IMR-90 (cell line): ENCODE data around the gene NBPF3. TPM values are rescaled to one million over a fixed set of nuclear protein-coding genes. Genes with fewer than 3 reads are reported as not detected.

Experiments
- ATAC-seq: fragments of 200-7000 bp; cut with Tn5 transposase; 2 replicates; pipeline ENCODE4 v1.9.1; 2020; ENCODE audit warnings: low read depth, mild to moderate bottlenecking, moderate library complexity
- BruUV-seq: library from RNA; stranded (reverse); fragments of 400-500 nt; replicated peaks from 2 replicates; lab custom pipeline; 2021; lab: Mats Ljungman, UMichigan
- CTCF ChIA-PET: fragments of 300-600 bp; formaldehyde crosslinking; extraction: SDS; loops from one replicate; lab custom pipeline; 2021; ENCODE audit warnings: antibody characterized with exemption; lab: Yijun Ruan, JAX
- POLR2A ChIA-PET: fragments of 300-600 bp; sonication (Branson Sonifier 250); formaldehyde crosslinking; loops from one replicate; lab custom pipeline; 2022; ENCODE audit warnings: antibody characterized with exemption; ENCODE audit not compliant: unreplicated experiment; lab: Charles Lee
- DNase-seq: peaks from one replicate; pipeline ENCODE4 v3.0.0; 2013
- H2AFZ ChIP-seq: replicated peaks from 2 replicates; pipeline ENCODE3; 2013; ENCODE audit warnings: low read length, mild to moderate bottlenecking; ENCODE audit not compliant: poor library complexity
- H2AK5ac ChIP-seq: 2 replicates; pipeline ENCODE4 v1.6.1; 2013; ENCODE audit warnings: low read depth, low read length, inconsistent platforms
- H2AK9ac ChIP-seq: replicated peaks from 2 replicates; pipeline ENCODE3; 2013; ENCODE audit warnings: mild to moderate bottlenecking, low read depth, low read length, moderate library complexity; ENCODE audit not compliant: poor library complexity
- H2BK120ac ChIP-seq: 2 replicates; pipeline ENCODE4 v1.6.1; 2013; ENCODE audit warnings: low read depth, low read length, inconsistent platforms
- H2BK15ac ChIP-seq: 3 replicates; pipeline ENCODE4 v1.6.1; 2013; ENCODE audit warnings: low read depth, low read length, inconsistent platforms
- H2BK20ac ChIP-seq: 2 replicates; pipeline ENCODE4 v1.6.1; 2013; ENCODE audit warnings: low read depth, mild to moderate bottlenecking, inconsistent platforms, low read length, moderate library complexity
- H2BK5ac ChIP-seq: 2 replicates; pipeline ENCODE4 v1.6.1; 2013; ENCODE audit warnings: mild to moderate bottlenecking, low read depth, low read length, inconsistent platforms; ENCODE audit not compliant: poor library complexity, severe bottlenecking
- H3K14ac ChIP-seq: replicated peaks from 2 replicates; pipeline ENCODE4 v1.6.1; 2013; ENCODE audit warnings: low read depth, low read length, inconsistent platforms
- H3K18ac ChIP-seq: 2 replicates; pipeline ENCODE4 v1.6.1; 2013; ENCODE audit warnings: low read depth, low read length, control low read depth
- H3K23ac ChIP-seq: 2 replicates; pipeline ENCODE4 v1.6.1; 2013; ENCODE audit warnings: low read depth, low read length, inconsistent platforms
- H3K27ac ChIP-seq: 2 replicates; pipeline ENCODE4 v1.5.1; 2013; ENCODE audit warnings: mild to moderate bottlenecking, control low read depth, low read length; ENCODE audit not compliant: insufficient read depth
- H3K27me3 ChIP-seq: 2 replicates; pipeline ENCODE4 v1.6.1; 2013; ENCODE audit warnings: low read length; ENCODE audit not compliant: control insufficient read depth, insufficient read depth
- H3K36me3 ChIP-seq: 2 replicates; pipeline ENCODE4 v1.6.1; 2013; ENCODE audit warnings: low read length, mixed read lengths; ENCODE audit not compliant: control insufficient read depth, insufficient read depth
- H3K4ac ChIP-seq: 2 replicates; pipeline ENCODE4 v1.6.1; 2013; ENCODE audit warnings: low read depth, low read length, inconsistent platforms
- H3K4me1 ChIP-seq: 2 replicates; pipeline ENCODE4 v1.6.1; 2013; ENCODE audit warnings: low read length, mixed read lengths; ENCODE audit not compliant: control insufficient read depth, insufficient read depth
- H3K4me2 ChIP-seq: 2 replicates; pipeline ENCODE4 v1.6.1; 2013; ENCODE audit warnings: low read depth, mild to moderate bottlenecking, control low read depth, low read length, moderate library complexity
- H3K4me3 ChIP-seq: 2 replicates; pipeline ENCODE4 v1.5.1; 2013; ENCODE audit warnings: low read depth, mild to moderate bottlenecking, control low read depth, low read length, moderate library complexity; ENCODE audit not compliant: insufficient read depth
- H3K56ac ChIP-seq: 2 replicates; pipeline ENCODE4 v1.6.1; 2013; ENCODE audit warnings: low read length, inconsistent platforms; ENCODE audit not compliant: insufficient read depth; ENCODE audit errors: extremely low read depth
- H3K79me1 ChIP-seq, 2 experiments: 2 replicates each; pipeline ENCODE4 v1.6.1; 2013; ENCODE audit warnings: low read length in 2 of 2, inconsistent platforms in 1 of 2, low read depth in 1 of 2
- H3K9ac ChIP-seq: 2 replicates; pipeline ENCODE4 v1.6.1; 2013; ENCODE audit warnings: low read depth, low read length, control low read depth
- H3K9me1 ChIP-seq: 2 replicates; pipeline ENCODE4 v1.6.1; 2013; ENCODE audit warnings: low read length, inconsistent platforms; ENCODE audit not compliant: insufficient read depth
- H3K9me3 ChIP-seq: 2 replicates; pipeline ENCODE4 v1.6.1; 2013; ENCODE audit warnings: low read length; ENCODE audit not compliant: control insufficient read depth, insufficient read depth
- H4K20me1 ChIP-seq: 2 replicates; pipeline ENCODE4 v1.6.1; 2013; ENCODE audit warnings: low read length, inconsistent platforms; ENCODE audit not compliant: insufficient read depth
- H4K5ac ChIP-seq: 2 replicates; pipeline ENCODE4 v1.6.1; 2013; ENCODE audit warnings: mild to moderate bottlenecking, low read depth, low read length, control low read depth
- H4K8ac ChIP-seq, 2 experiments: 2 replicates each; pipeline ENCODE4 v1.6.1; 2013; ENCODE audit warnings: low read depth in 2 of 2, low read length in 2 of 2, control low read depth in 1 of 2, inconsistent platforms in 1 of 2
- H4K91ac ChIP-seq: 2 replicates; pipeline ENCODE4 v1.6.1; 2013; ENCODE audit warnings: low read depth, low read length, inconsistent platforms; ENCODE audit not compliant: insufficient read depth
- MAFK ChIP-seq: IDR thresholded peaks from 2 replicates; pipeline ENCODE4 v1.6.1; 2012; ENCODE audit warnings: low read depth, low read length, improper control_type of control experiment
- NFE2L2 ChIP-seq: fragments of 150-350 bp; IDR thresholded peaks from 2 replicates; pipeline ENCODE4 v1.6.1; 2016; ENCODE audit warnings: low read depth, mild to moderate bottlenecking, low read length
- RCOR1 ChIP-seq: IDR thresholded peaks from 2 replicates; pipeline ENCODE4 v1.6.1; 2012; ENCODE audit warnings: mild to moderate bottlenecking, low read length, improper control_type of control experiment; ENCODE audit not compliant: insufficient replicate concordance
- WGBS, 2 experiments: methylation state at CpG; one replicate each; pipeline versions ENCODE4 v1.1.5 to v1.1.7; 2013; ENCODE audit warnings: missing lambda C conversion rate in 2 of 2; ENCODE audit not compliant: insufficient read length in 1 of 2; ENCODE audit errors: extremely low coverage in 2 of 2; 5-methylcytosine and 5-hydroxymethylcytosine counted together
- dilution Hi-C: fragments of 300-500 bp; cut with HindIII; formaldehyde crosslinking; loops from one replicate; pipeline ENCODE4 v1.14.3; 2018; ENCODE audit warnings: low sequenced_read_pairs; ENCODE audit not compliant: unreplicated experiment
- in situ Hi-C: fragments of 300-500 bp; cut with MboI; formaldehyde crosslinking; loops from 3 replicates; pipeline ENCODE4 v1.14.3; 2019; ENCODE audit warnings: low sequenced_read_pairs, inconsistent platforms, mixed read lengths
- intact Hi-C: fragments of 100-400 bp; cut with micrococcal nuclease; formaldehyde crosslinking; loops from 2 replicates; pipeline ENCODE4 v1.10.0; 2022
- polyA plus RNA-seq, 3 experiments: library from polyadenylated mRNA; depleted of rRNA; stranded (reverse); fragments of >200 nt; gene quantifications; 2 replicates each; pipeline ENCODE4 v1.2.3, GENCODE V29; 2012; ENCODE audit warnings: low replicate concordance in 1 of 3
- total RNA-seq: library from RNA; depleted of rRNA; stranded (reverse); fragments of >200 nt; gene quantifications from 2 replicates; pipeline ENCODE4 v1.2.3, GENCODE V29; 2012

NBPF3 gene
- total and polyA plus RNA-seq, 2 of the 4 experiments (the other 2 are of a cell fraction), result 8.7 to 18.8 TPM

DNA sequence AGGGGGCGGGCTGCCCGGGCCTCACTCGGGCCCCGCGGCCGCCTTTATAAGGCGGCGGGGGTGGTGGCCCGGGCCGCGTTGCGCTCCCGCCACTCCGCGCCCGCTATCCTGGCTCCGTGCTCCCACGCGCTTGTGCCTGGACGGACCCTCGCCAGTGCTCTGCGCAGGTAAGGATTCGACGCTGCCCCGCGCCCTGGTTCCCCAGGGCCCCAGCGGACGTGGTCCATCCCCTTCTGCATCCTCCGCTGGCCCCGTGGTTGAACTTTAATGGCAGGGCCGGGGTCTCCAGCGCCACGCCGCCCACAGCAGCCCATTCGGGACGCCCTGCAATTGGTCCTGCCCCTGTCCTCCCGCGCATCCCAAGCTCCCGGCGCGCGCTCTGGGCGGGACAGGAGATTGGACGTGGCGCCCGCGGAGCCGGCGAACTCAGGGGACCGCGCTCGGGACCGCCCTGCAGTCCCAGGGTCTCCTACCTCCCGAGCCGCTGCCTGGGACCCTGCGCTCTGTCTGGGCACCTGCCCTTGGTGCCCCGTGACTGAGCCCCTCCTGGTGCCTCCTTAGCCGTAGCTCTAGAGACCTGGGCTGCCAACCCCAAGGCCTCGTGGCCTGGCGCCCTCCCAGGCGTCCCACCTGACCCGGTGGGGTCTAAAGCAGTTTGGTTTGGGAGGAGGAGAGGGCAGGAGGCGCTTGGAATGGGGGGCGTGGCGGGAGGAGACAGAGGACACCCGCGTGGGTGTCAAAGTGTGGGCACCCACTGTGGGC lies 69.6 kb downstream of the NBPF3 start, which contains the start of gene ALPL:
ALPL (plus strand) TSS at position 73 of the 762 bp plus-strand sequence. CDS start 44,659 bp downstream, outside the sequence.
- peak within 1 kb of the TSS; percentile 83 for H2BK120ac ChIP-seq
- H2BK15ac ChIP-seq, result peak within 1 kb of the TSS; percentile 38; the same call in 1 of the 3 replicates
- intact Hi-C loops (loop anchor here (2.0 to 5.0 kb wide), 3 partner anchors 85 to 148 kb away; no protein-coding TSS in a partner anchor), in situ Hi-C loops (loop anchor here (5.0 kb wide), 1 partner anchor 83 kb away; no protein-coding TSS in a partner anchor), dilution Hi-C loops (no loop called here)
- peak within 1 kb of the TSS; percentile 74 for H3K4ac ChIP-seq
- peak within 1 kb of the TSS; percentile 65 for H2BK20ac ChIP-seq
- no peak within 1 kb of the TSS for H3K27ac ChIP-seq
- peak within 1 kb of the TSS; percentile 72 for H3K23ac ChIP-seq
- TF ChIP-seq RCOR1, result no peak
- no peak for TF ChIP-seq NFE2L2
- TF ChIP-seq MAFK, result no peak
- peaks cover 11% of the 10 kb centered on the region for H3K9me1 ChIP-seq
- peak within 1 kb of the TSS; percentile 94 for H2AFZ ChIP-seq
- H3K18ac ChIP-seq, result no peak within 1 kb of the TSS
- H3K4me2 ChIP-seq, result peak within 1 kb of the TSS; percentile 69
- peak within 1 kb of the TSS; percentile 40 for H3K4me3 ChIP-seq
- H3K27me3 ChIP-seq, result peaks cover 15% of the 10 kb centered on the region
- H3K9me3 ChIP-seq, result no peaks in the 10 kb centered on the region
- no peaks in the 10 kb centered on the region for H3K36me3 ChIP-seq
- H4K20me1 ChIP-seq, result 0 out of 2 replicates have a peak, but pooled peaks cover 4% of the 10 kb centered on the region
- H2AK9ac ChIP-seq, result peak within 1 kb of the TSS; percentile 67
- ATAC-seq, result no peak
- no peaks in the 10 kb centered on the region for H3K79me1 ChIP-seq
- peak within 1 kb of the TSS; percentile 32 for H3K9ac ChIP-seq
- H4K5ac ChIP-seq, result 0 out of 2 replicates have a peak within 1 kb of the TSS, but pooled peaks have one; percentile 5
- peak within 1 kb of the TSS; percentile 58 for H2AK5ac ChIP-seq
- H3K14ac ChIP-seq, result 0 out of 2 replicates have a peak within 1 kb of the TSS, but pooled peaks have one; percentile 33
- POLR2A ChIA-PET, result no interaction called here
- no peak for DNase-seq
- no peak within 1 kb of the TSS for H3K56ac ChIP-seq
- H2BK5ac ChIP-seq, result no peak within 1 kb of the TSS
- H3K4me1 ChIP-seq, result peaks cover 12% of the 10 kb centered on the region
- H4K91ac ChIP-seq, result peak within 1 kb of the TSS; percentile 64
- no TSS peak for BruUV-seq
- 5% methylated on average over 30 of the region's 67 CpGs; no CpG with 5 or more reads in 1 of the 2 experiments for WGBS, 2 experiments
- peak within 1 kb of the TSS in 1 of 2 experiments; percentile 41; a peak in 1 of 4 replicates for H4K8ac ChIP-seq
- CTCF ChIA-PET, result interaction anchor here (1.7 kb wide), 1 partner anchor 140 kb away, joined by 5 read pairs; no protein-coding TSS in a partner anchor
